GM23338 (cell line): ENCODE results near the gene SLC36A4.
A peak's percentile ranks its signal among the peaks of the same experiment; 100 is the strongest.

Source experiments
- CREB1 ChIP-seq: fragments of 250-450 bp; sonication (Bioruptor Pico); IDR thresholded peaks from 2 replicates; pipeline ENCODE4 v1.5.0; 2020; ENCODE audit warnings: low read depth, mild to moderate bottlenecking, moderate library complexity
- CTCF ChIP-seq, 2 experiments: fragments of 200-600 bp in 1 of 2; sonication (generic) in 1 of 2; conservative IDR thresholded peaks; 2 replicates each; pipeline versions ENCODE4 v1.5.1 to v1.6.1; 2016 to 2017; ENCODE audit warnings: antibody characterized with exemption in 2 of 2, low read depth in 2 of 2, mild to moderate bottlenecking in 2 of 2, moderate library complexity in 1 of 2
- ETS1 ChIP-seq: IDR thresholded peaks from 2 replicates; pipeline ENCODE4 v1.6.1; 2016; ENCODE audit warnings: antibody characterized with exemption
- EZH2 ChIP-seq: fragments of 200-600 bp; sonication (generic); IDR thresholded peaks from one replicate; pipeline ENCODE4 v1.8.0; 2017; ENCODE audit warnings: antibody characterized with exemption, mild to moderate bottlenecking, low read depth; ENCODE audit not compliant: unreplicated experiment
- EZH2phosphoT487 ChIP-seq: fragments of 200-600 bp; sonication (generic); IDR thresholded peaks from one replicate; pipeline ENCODE4 v1.8.1; 2018; ENCODE audit warnings: antibody characterized with exemption; ENCODE audit not compliant: unreplicated experiment
- JUNB ChIP-seq: IDR thresholded peaks from one replicate; pipeline ENCODE4 v1.6.1; 2016; ENCODE audit warnings: antibody characterized with exemption; ENCODE audit not compliant: unreplicated experiment
- NANOG ChIP-seq: IDR thresholded peaks from 2 replicates; pipeline ENCODE4 v1.6.1; 2016; ENCODE audit warnings: antibody characterized with exemption, borderline replicate concordance
- POLR2AphosphoS5 ChIP-seq: IDR thresholded peaks from 2 replicates; pipeline ENCODE4 v1.6.1; 2016; ENCODE audit warnings: antibody characterized with exemption, low read depth
- REST ChIP-seq: IDR thresholded peaks from one replicate; pipeline ENCODE4 v1.6.1; 2018; ENCODE audit warnings: antibody characterized with exemption; ENCODE audit not compliant: unreplicated experiment
- STAT1 ChIP-seq: IDR thresholded peaks from one replicate; pipeline ENCODE4 v1.6.1; 2016; ENCODE audit warnings: antibody characterized with exemption; ENCODE audit not compliant: unreplicated experiment
- ZNF114 ChIP-seq: fragments of 250-450 bp; sonication (Bioruptor Pico); IDR thresholded peaks from 2 replicates; pipeline ENCODE4 v1.5.0; 2020; ENCODE audit warnings: mild to moderate bottlenecking, moderate library complexity
- ZNF331 ChIP-seq: fragments of 250-450 bp; sonication (Bioruptor Pico); IDR thresholded peaks from 2 replicates; pipeline ENCODE4 v1.5.0; 2020; ENCODE audit warnings: low read depth, mild to moderate bottlenecking, moderate library complexity

- TF ChIP-seq CTCF (conservative IDR thresholded peaks at IDR 0.05; ENCODE audit: low read depth in 2 of 2) (peak in 1 of 2 experiments; percentile 78; a peak in 2 of 4 replicates), POLR2AphosphoS5 (no peak), JUNB (no peak), REST (no peak), EZH2 (no peak), ETS1 (no peak), CREB1 (CRISPR knock-in tag) (no peak), ZNF114 (CRISPR knock-in tag) (no peak), EZH2phosphoT487 (no peak), STAT1 (no peak), ZNF331 (CRISPR knock-in tag) (no peak), NANOG (no peak)
Measured at GRCh38 chr11:93196816-93197379, 893 bp downstream of the SLC36A4 start.
